ENCODE results near the gene HEY2.

Gene HEY2

DNA sequence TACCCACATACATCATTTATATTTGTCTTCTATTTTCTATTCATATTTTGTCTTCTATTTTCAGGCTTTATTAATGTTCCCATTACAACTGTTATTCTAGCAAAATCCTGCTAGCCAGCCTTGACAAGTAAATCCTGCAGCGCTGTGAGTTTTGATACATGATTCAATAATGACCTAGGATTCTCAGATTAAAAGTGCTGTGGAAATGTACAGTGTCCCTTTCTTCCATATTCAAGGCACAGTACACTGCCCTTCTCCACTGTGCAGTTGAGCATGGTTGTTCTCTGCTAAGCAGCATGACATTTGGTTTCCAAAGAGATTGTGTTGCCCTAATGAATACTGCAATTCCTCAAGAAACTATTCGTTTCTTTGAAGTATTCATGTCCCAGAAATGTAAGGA, 5.8 kb upstream of the HEY2 start:
- no peak for DNase-seq (ENCODE audit: low read depth in 4 of 4, low spot score in 1 of 4)

DNA sequence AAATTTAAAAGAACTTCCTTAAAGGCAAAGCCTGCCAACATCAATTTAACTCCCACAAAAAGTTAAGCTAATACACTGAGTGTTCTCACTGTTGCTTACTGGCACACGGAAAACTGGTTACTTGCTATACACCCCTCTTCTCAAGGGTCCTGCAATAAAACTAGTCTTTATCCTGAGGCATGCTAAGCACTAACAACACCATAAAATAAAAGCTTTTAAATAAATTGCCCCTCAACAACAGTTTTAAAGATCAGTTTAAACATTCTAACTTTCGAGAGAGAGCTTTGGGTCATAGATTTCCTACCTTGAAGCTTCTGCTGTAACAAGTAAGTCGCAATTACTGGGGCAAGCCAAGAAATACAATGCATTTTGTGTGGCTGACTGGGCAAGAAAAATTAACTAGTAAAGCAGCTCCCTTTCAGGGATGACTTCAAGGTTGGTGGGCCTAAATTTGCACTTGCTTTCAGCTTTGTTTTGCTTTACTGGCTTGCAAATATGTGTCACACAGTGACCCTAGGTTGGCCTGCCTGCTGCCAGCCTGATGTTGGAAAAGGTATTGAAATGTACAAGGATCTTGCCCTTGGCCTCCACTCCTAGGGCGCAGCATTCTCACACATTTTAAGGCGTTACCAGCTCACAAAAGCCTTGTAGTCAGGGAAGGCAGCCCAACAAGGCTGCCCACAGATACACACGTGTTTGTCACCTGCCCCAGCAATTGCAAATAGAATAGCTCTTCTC, 4.0 kb upstream of the HEY2 start:
- no peak for DNase-seq (ENCODE audit: low read depth in 4 of 4, low spot score in 1 of 4)

DNA sequence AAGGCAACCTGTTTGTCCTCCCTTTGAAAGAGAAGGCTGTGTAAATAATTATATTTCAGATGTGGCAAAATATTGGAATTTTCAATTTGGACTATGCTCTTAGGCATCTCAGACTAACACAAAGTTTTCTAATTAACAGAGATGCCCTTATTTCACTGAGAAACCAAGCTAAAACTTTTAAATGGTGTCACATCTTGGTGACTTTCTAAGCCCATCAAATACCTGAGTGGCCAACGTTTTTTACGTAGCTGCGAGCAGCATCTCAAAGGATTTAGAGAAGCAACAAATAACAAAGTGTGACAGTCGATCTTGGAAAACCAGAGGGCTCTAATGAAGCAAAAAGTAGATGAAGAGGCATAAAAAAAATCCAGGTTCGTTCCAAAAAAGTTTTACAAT, 3.4 kb upstream of the HEY2 start:
- no peak for DNase-seq (ENCODE audit: low read depth in 4 of 4, low spot score in 1 of 4)

DNA sequence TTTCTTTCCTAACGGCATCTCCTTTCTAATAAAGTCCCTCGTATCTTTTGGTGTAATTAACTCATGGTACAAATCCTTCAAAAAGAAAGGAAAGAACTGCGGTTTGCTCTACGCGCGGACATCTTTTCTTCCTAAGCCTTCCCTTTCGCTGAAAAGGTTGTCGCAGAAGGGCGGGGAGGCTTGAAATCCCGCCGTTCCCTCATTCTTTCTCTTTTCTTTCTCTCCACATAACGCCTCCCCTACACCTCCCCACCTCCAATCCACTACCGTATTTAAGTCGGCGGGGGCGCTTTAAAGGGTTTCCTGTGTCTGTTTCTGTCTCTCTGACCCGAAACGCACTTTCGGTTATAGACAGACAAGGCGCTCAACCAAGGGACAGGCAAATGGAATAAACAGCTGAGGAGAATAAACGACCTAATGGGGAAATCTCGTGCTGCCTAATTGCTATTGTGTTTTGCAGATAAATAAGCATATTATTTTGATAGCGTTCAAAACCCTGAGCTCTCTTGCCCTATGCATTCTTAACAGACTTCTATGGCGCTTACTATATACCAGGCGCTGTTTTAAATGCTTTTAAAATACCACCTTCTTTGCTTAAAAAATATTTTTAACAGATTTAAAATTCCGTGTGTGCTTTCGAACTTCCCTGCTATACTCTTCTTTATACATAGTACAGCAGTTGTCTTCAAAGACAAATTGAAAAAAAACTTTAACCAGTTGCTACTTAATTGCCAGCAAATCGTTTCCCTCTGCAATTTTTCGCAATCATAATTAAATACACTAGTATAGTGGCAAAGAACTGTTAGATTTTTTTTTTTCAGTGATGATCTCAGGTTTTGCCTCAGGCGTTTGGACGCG, 2.5 kb upstream of the HEY2 start:
- DNase-seq (ENCODE audit: low read depth in 4 of 4, low spot score in 1 of 4), result peak in 1 of 4 experiments; percentile 51

DNA sequence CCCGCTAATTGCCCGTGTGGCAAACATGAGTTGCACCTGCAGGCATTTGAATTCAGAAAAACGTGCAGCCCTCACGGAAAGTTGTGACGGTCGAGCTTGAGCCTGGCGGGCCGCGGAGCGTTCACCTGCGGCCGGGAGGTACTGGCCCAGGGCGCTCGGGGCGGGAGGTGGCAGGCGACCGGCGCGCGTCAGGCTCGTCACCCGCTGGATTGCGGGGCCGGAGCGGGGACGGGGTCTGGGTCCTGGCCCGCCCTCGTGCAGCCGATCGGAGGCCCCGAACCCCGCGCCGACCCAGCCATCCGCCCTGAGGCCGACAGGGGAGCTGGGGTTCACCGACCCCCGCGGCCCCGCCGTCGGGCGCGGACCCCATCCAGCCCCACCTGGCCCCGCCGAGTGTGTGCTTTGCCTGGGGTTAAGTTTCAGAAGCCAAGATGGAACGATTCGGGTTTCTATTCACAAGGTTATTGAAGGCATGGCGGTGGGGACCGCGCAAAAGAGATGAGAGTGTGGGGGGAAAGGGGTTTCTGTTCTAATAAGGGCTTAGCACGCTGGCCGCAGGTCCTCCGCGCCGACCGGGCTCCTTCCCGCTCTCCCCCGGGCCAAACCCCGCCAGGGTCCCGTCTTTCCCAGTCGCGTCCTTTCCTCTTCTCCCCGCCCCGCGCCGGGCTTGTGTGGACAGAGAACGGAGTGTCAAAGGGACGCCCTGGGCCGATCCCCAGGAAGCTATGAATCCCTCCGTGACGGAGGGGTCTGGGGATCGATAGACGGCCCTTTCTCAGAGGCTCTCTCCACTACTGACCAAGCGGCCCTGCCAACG, 1.6 kb upstream of the HEY2 start:
- DNase-seq (ENCODE audit: low read depth in 4 of 4, low spot score in 1 of 4), result no peak

DNA sequence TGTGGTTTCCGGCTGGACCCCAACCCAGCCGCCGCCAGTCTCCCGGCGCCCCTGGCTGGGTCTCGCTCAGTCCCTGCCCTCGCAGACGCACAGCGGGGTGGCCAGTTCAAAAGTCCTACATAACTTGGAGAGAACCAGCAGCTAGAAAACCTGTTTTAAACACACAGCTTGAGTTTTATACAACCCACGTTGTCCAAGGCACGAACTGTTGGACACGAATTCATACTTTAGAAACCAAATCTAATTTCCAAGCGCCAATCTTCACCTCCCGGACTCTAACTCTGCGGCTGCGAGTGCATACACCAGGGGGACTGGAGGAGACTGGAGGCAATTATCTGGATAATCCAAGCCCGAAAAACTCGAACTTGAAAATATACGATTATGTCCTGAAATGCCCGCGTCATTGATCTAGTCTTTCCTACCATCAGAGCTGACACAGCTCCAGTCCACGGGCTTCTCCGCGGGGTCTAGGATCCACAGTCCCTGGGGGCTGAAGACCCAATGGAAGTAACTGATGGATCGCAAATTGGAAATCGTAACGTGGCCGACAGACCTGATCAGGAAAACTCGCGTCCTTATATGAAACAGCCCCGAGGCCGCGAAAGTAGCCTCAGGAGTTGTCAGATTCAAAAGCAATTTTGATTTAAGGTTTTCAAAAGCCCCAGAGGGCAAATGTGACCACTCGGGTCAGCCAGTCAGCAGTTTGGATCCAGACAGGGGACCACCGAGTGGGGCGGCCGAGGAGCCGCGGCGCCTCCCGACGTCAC, 843 bp upstream of the HEY2 start:
- no peak for DNase-seq (ENCODE audit: low read depth in 4 of 4, low spot score in 1 of 4)

DNA sequence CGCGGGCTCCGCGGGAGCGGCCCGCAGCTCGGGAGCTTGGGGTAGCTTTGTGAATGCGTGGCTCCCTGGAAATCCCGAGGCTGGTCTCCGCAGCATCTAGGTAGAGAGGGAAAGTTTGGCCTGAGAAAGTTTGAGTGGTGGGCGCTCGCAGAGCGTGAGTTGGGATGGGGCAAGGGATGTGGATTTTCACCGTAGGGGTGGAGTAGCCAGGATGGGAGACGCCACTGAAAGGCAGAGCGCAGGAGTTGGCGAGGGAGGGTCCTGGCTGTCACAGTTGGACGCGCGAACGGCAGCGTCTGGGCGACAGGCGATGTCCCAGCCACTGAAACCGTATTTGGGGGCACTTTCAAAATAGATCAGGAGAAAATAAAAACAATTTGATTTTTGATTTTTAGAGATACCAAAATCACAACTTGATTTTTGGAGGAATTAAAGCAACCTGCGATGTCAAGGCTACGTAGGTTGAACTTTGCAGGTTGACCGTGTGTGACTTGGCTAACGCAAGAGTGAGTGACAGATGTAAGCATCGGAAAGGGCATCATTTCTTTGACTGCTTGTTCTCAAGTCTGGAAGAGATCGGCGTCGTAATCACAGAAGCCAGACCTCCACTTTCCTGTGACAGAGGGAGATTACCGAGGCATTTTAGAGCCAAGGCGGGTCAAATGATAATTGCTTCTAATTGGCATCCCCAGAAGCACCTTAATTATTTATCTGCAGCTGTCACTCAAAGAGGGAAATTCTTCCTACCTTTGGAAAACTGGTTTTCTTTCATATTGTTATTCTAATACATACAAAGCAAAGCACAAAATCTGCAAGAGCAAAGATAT, 646 bp downstream of the HEY2 start:
- DNase-seq (ENCODE audit: low read depth in 4 of 4, low spot score in 1 of 4), result no peak

DNA sequence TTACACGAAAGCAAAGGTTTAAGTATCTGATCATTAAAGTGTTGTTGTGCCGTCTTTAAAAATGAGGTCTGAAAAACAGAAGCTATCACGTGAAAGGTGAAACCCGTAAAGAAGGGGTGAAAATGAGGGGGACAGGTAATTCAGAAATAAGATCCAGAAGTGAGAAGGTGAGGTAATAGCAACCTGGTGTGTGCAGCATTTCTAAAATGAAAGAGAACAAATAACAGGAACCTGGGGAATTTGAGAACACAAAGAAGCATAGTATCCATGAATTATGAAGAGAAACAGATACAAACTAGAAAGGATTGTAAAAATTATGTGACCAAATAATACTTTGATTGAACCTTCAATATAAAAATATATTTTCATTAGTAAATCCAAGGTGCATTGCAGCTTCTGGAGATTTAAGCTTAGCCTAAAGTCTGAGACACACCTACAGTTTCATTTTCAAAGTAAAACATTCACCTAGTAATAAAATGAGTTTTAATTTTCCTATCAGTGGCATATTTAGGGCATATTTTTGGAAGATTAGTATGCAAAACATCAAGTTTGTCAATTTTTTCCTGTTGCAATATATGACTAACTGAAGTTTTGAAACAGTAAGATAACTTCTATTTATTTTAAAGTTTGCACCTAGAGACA, 1.4 kb downstream of the HEY2 start:
- no peak for DNase-seq (ENCODE audit: low read depth in 4 of 4, low spot score in 1 of 4)

DNA sequence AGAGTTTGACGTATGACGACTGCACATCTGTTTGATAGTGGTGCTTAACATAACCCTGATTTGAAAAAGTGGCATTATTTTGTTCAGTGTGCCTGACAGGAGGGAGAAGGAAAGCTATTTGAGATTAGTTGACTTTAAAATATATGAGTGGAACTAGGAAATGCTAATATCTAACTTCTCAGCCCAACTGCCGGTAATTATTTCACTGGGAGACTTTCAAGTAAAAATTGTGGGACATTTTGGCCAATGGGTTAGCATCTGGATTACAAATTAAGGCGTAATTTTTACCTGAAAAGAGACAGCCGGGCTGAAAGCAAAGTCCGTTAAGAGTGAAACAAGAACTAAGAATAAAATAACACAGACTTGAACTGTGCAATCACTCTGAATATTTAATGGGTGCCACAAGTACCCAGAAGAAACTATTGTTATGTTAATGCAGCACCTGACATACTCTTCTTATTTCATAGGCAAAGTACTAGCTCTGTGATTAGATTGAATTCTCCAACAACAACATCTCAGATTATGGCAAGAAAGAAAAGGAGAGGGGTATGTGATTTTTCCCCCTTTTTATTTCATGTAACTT, 2.0 kb downstream of the HEY2 start:
- no peak for DNase-seq (ENCODE audit: low read depth in 4 of 4, low spot score in 1 of 4)

DNA sequence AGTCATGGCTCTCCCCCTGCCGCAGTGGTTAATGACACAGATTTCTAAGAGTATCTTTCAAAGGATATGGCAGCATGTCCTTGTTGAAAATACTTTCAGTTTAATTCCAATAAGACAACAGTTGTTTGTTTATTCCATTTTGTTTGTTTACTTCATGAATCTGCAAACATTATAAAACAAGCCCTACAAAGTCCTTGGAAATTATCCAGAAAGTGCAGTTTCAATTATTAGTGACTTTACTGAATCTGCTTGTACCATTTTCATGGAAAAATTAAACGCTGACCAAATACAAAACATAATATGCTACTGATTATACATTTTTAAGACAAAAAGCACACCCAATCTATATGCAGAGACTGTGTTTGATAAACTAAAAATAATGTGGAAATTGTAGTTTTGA, 3.3 kb downstream of the HEY2 start:
- DNase-seq (ENCODE audit: low read depth in 4 of 4, low spot score in 1 of 4), result no peak

DNA sequence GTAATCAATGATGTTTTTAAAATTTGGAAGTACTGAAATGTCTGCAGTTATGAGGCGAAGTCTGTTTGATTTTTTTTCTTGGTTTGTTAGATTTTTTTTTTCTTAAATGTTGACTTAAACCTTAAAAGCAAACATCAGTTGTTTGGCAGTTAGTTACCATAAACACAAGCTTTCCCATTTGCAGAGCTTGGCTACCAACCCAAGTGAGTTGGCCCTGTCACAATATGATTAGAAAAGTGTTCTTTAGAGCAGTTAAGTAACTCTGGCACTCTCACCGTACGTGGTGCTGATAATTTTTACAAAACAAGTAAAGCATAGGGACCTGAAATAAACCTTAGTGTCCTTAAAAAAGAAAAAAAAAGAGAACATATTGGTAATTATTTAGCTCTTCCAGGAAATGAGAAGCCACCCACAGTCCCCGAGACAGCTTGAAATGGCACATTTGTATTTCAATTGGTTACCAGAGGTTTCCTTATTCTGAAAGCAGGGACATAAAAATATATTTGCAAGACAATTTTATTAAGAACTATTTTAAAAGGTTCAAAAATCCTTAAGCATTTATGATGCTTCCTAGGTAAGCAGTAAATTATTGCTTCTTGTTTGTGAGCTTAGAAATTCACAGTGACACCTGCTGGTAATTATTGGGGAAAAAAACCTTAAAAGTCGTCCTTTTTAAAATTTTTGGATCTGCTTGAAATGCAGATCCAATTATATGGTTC, 3.9 kb downstream of the HEY2 start:
- DNase-seq (ENCODE audit: low read depth in 4 of 4, low spot score in 1 of 4), result no peak

DNA sequence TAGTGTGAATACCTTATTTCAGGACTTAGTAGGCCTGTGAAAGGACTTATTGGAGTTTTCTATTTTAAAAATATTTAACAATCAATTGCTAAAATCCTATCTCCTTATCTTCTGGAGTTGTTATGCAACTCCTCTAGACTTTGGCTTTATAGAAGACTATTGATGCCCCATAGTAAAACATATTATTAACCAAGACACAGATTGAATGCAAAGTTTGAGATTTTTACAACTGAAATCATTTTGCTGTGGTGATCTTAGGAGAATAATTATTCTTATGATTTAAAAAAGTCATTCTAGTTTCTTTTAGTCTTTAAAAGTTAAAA, 4.5 kb downstream of the HEY2 start:
- DNase-seq (ENCODE audit: low read depth in 4 of 4, low spot score in 1 of 4), result no peak

DNA sequence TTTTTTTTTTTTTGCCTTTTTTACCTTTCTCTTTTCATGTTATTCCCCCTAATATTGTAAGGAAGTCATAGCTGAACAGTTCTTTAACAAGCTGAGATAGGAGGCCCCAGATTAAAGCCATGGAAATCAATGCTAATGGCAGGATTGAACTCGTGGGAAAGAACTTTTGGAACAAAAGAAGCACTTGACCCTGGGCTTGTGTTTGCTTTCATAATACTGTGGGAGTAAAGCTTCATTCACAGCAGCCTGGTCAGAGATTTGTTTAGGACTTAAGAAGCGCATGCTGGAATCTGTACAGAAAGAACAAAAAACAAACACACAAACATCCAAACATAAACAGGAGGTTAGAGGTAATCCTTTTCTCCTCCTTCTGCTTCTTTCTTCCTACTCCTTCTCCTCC, 5.1 kb downstream of the HEY2 start:
- DNase-seq (ENCODE audit: low read depth in 4 of 4, low spot score in 1 of 4), result no peak

DNA sequence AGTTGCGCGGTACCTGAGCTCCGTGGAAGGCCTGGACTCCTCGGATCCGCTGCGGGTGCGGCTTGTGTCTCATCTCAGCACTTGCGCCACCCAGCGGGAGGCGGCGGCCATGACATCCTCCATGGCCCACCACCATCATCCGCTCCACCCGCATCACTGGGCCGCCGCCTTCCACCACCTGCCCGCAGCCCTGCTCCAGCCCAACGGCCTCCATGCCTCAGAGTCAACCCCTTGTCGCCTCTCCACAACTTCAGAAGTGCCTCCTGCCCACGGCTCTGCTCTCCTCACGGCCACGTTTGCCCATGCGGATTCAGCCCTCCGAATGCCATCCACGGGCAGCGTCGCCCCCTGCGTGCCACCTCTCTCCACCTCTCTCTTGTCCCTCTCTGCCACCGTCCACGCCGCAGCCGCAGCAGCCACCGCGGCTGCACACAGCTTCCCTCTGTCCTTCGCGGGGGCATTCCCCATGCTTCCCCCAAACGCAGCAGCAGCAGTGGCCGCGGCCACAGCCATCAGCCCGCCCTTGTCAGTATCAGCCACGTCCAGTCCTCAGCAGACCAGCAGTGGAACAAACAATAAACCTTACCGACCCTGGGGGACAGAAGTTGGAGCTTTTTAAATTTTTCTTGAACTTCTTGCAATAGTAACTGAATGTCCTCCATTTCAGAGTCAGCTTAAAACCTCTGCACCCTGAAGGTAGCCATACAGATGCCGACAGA, 9.9 kb downstream of the HEY2 start:
- no peak for DNase-seq (ENCODE audit: low read depth in 4 of 4, low spot score in 1 of 4)

DNA sequence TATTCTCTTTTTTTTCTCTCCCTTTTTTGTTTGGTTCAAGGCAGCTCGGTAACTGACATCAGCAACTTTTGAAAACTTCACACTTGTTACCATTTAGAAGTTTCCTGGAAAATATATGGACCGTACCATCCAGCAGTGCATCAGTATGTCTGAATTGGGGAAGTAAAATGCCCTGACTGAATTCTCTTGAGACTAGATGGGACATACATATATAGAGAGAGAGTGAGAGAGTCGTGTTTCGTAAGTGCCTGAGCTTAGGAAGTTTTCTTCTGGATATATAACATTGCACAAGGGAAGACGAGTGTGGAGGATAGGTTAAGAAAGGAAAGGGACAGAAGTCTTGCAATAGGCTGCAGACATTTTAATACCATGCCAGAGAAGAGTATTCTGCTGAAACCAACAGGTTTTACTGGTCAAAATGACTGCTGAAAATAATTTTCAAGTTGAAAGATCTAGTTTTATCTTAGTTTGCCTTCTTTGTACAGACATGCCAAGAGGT, 10.6 kb downstream of the HEY2 start:
- DNase-seq (ENCODE audit: low read depth in 4 of 4, low spot score in 1 of 4), result no peak

DNA sequence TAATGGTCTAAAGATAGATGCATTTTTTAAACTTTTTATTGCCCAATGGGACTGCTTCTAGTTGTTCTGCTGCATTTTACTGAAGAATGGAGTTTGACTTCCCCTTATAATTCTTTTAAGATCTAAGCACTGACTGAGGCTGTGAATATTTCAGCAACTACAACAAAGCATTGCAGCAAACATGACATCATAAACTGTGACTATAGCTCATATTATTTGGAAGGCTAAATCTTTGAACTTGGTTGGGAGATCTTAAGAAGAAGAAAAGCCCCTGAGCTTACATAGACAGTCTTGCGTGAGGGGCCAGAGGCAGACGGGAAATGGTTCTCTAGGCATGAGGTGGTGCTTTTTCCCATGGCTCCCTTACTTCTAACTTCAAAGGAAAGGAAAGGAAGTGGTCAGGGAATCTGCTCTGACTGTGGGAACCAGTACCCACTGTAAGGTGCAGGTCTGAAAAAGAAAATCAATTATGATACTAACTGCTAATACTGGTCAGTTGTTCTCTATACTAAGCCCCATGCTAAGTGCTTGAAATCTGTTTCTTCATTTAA, 14.8 kb downstream of the HEY2 start:
- no peak for DNase-seq (ENCODE audit: low read depth in 4 of 4, low spot score in 1 of 4)

DNA sequence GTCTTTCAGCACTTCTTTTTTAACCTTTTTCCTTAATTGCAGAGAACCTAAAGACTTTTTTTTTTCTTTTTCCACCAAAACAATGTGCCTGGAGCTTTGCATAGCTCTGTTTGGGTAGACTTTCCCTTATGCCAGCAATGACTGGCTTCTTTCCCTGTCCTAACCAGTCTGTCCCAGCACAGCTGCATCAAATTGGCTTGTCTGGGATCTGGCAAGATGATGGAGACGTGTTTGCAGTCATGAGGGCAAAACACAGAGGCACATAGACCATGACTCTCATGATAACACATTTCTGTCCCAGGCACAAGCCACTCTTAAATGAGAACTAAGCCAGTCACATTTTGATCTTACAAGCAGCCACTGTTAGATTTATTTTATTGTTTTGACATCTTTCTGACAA, 16.5 kb downstream of the HEY2 start:
- DNase-seq (ENCODE audit: low read depth in 4 of 4, low spot score in 1 of 4), result no peak

DNA sequence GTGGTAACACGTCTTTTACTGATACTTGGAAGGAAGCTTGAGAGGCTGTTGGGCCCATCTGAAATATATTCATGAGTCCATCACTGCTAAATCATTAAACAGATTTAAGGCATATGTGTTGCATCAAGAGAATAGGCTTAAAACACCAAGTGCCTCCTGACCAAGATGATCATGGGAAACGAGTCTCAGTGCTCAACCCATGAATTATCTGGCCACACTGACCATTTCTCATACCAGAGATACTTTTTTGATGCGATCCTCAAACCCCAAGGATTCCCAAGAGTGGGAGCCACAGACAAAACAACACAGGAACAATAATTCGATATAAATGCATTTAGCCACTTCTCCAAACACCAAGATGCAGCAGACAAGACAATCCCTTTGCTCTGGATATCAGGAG, 17.2 kb downstream of the HEY2 start:
- no peak for DNase-seq (ENCODE audit: low read depth in 4 of 4, low spot score in 1 of 4)

Data from stimulated activated CD4-positive, alpha-beta T cell treated with anti-CD3 and anti-CD28 coated beads, Interleukin-1b, Interleukin-23, amount 100 ng/mL, for 24 hours (primary cell).